WTC11 (cell line): ENCODE measurements around the gene SPSB4. TPM values are rescaled to one million over a fixed set of nuclear protein-coding genes. Genes with fewer than 3 reads are reported as not detected.

Experiments
- ATAC-seq: fragments of 200-7000 bp; cut with Tn5 transposase; 2 replicates; pipeline ENCODE4 v1.10.0; 2021; ENCODE audit warnings: mild to moderate bottlenecking, moderate library complexity
- CTCF ChIA-PET: fragments of 300-600 bp; sonication (Branson Sonifier 250); formaldehyde crosslinking; loops from one replicate; lab custom pipeline; 2021; ENCODE audit warnings: antibody characterized with exemption; lab: Charles Lee
- POLR2A ChIA-PET: fragments of 350-600 bp; sonication (Branson Sonifier 250); formaldehyde crosslinking; loops from one replicate; lab custom pipeline; 2021; ENCODE audit warnings: antibody characterized with exemption; lab: Charles Lee
- DNase-seq: peaks from one replicate; pipeline ENCODE4 v3.0.0; 2021; ENCODE audit warnings: low spot score
- H3K27ac Mint-ChIP-seq: 2 replicates; pipeline ENCODE4 v1.8.0; 2021; ENCODE audit warnings: mixed read lengths
- H3K27me3 Mint-ChIP-seq: 2 replicates; pipeline ENCODE4 v1.8.0; 2021; ENCODE audit warnings: low read depth, mild to moderate bottlenecking, moderate library complexity, mixed read lengths
- H3K36me3 Mint-ChIP-seq: 2 replicates; pipeline ENCODE4 v1.8.0; 2021; ENCODE audit warnings: mixed read lengths
- H3K4me1 Mint-ChIP-seq: 2 replicates; pipeline ENCODE4 v1.8.0; 2022; ENCODE audit warnings: mixed read lengths
- H3K4me3 Mint-ChIP-seq: 2 replicates; pipeline ENCODE4 v1.8.0; 2021; ENCODE audit warnings: mild to moderate bottlenecking, moderate library complexity, mixed read lengths
- H3K9me3 Mint-ChIP-seq: 2 replicates; pipeline ENCODE4 v1.8.0; 2021; ENCODE audit warnings: mixed read lengths
- CREM ChIP-seq: sonication (generic); formaldehyde crosslinking; IDR thresholded peaks from 2 replicates; pipeline ENCODE4 v1.8.1; 2022; ENCODE audit warnings: mild to moderate bottlenecking, missing genetic modification reagents, moderate library complexity
- GTF2I ChIP-seq: fragments of 250-450 bp; sonication (Bioruptor Pico); conservative IDR thresholded peaks from 2 replicates; pipeline ENCODE4 v1.4.0; 2021; ENCODE audit warnings: mild to moderate bottlenecking
- NFE2L1 ChIP-seq: sonication (generic); formaldehyde crosslinking; IDR thresholded peaks from 2 replicates; pipeline ENCODE4 v1.8.1; 2023; ENCODE audit warnings: missing genetic modification reagents
- RORB ChIP-seq: fragments of 250-450 bp; sonication (Bioruptor Pico); IDR thresholded peaks from 2 replicates; pipeline ENCODE4 v1.9.0; 2021; ENCODE audit warnings: mild to moderate bottlenecking
- SOX15 ChIP-seq: fragments of 250-450 bp; sonication (Bioruptor Pico); IDR thresholded peaks from 2 replicates; pipeline ENCODE4 v1.9.0; 2021; ENCODE audit warnings: mild to moderate bottlenecking
- TEAD1 ChIP-seq: sonication (generic); formaldehyde crosslinking; IDR thresholded peaks from 2 replicates; pipeline ENCODE4 v1.8.0; 2022; ENCODE audit warnings: mild to moderate bottlenecking, missing genetic modification reagents
- ZNF138 ChIP-seq: sonication (generic); formaldehyde crosslinking; conservative IDR thresholded peaks from 2 replicates; pipeline ENCODE4 v1.8.1; 2022; ENCODE audit warnings: mild to moderate bottlenecking, moderate library complexity, missing genetic modification reagents
- ZNF219 ChIP-seq: sonication (generic); formaldehyde crosslinking; IDR thresholded peaks from 2 replicates; pipeline ENCODE4 v1.8.0; 2023; ENCODE audit warnings: missing genetic modification reagents, mild to moderate bottlenecking, borderline replicate concordance
- ZNF263 ChIP-seq: sonication (generic); formaldehyde crosslinking; IDR thresholded peaks from 2 replicates; pipeline ENCODE4 v1.8.1; 2022; ENCODE audit warnings: low read depth, mild to moderate bottlenecking, moderate library complexity, missing genetic modification reagents
- ZNF416 ChIP-seq: fragments of 250-450 bp; sonication (Bioruptor Pico); IDR thresholded peaks from 2 replicates; pipeline ENCODE4 v1.9.0; 2021; ENCODE audit warnings: mild to moderate bottlenecking, inconsistent platforms
- total RNA-seq: library from RNA; stranded (reverse); gene quantifications from 3 replicates; pipeline ENCODE4 v1.2.3, GENCODE V29; 2021
- TF ChIP-seq, protein P1 (sequence below): sonication (generic); formaldehyde crosslinking; IDR thresholded peaks from 2 replicates; pipeline ENCODE4 v1.8.1; 2023; ENCODE audit warnings: mild to moderate bottlenecking, missing genetic modification reagents
- TF ChIP-seq, protein P2 (sequence below): sonication (generic); formaldehyde crosslinking; IDR thresholded peaks from 2 replicates; pipeline ENCODE4 v1.8.0; 2022; ENCODE audit warnings: mild to moderate bottlenecking, missing genetic modification reagents
- TF ChIP-seq, protein P3 (sequence below): sonication (generic); formaldehyde crosslinking; IDR thresholded peaks from 2 replicates; pipeline ENCODE4 v1.8.1; 2023; ENCODE audit warnings: mild to moderate bottlenecking, missing genetic modification reagents, borderline replicate concordance
- TF ChIP-seq, protein P4 (sequence below): sonication (generic); formaldehyde crosslinking; IDR thresholded peaks from 2 replicates; pipeline ENCODE4 v1.8.0; 2023; ENCODE audit warnings: missing genetic modification reagents
- TF ChIP-seq, protein P5 (sequence below): sonication (generic); formaldehyde crosslinking; conservative IDR thresholded peaks from 2 replicates; pipeline ENCODE4 v1.8.1; 2022; ENCODE audit warnings: mild to moderate bottlenecking, missing genetic modification reagents
- TF ChIP-seq, protein P6 (sequence below): sonication (generic); formaldehyde crosslinking; IDR thresholded peaks from 2 replicates; pipeline ENCODE4 v1.8.1; 2023; ENCODE audit warnings: mild to moderate bottlenecking, missing genetic modification reagents, moderate library complexity
- TF ChIP-seq, protein P7 (sequence below): sonication (generic); formaldehyde crosslinking; IDR thresholded peaks from 2 replicates; pipeline ENCODE4 v1.8.0; 2023; ENCODE audit warnings: missing genetic modification reagents, mild to moderate bottlenecking, borderline replicate concordance
- TF ChIP-seq, protein P8 (sequence below): fragments of 250-450 bp; sonication (Bioruptor Pico); IDR thresholded peaks from 2 replicates; pipeline ENCODE4 v1.9.0; 2021; ENCODE audit warnings: mild to moderate bottlenecking

Gene SPSB4
- total RNA-seq, 1 experiment from 2014 or later: 19.7 TPM

DNA sequence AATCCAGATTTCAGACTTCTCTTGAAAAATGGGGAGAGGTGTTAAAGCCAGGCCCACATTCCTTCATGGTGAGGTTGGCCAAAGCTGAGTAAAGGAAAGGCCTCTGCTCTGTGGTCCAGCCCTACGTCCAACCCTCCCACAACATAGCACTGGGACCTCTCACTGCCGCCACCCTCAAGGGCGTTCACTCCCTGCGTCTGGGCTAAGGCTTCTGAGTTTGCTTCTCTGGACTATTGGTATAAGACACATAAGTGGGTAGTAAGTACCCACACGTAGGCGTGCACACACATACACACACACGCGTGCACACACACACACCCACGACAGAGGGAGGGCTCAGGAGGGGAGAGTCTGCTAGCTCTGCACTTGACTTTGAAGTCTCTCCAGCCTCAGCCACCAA is 100.3 kb downstream of the SPSB4 start (continued):
- TF ChIP-seq, protein P1, sequence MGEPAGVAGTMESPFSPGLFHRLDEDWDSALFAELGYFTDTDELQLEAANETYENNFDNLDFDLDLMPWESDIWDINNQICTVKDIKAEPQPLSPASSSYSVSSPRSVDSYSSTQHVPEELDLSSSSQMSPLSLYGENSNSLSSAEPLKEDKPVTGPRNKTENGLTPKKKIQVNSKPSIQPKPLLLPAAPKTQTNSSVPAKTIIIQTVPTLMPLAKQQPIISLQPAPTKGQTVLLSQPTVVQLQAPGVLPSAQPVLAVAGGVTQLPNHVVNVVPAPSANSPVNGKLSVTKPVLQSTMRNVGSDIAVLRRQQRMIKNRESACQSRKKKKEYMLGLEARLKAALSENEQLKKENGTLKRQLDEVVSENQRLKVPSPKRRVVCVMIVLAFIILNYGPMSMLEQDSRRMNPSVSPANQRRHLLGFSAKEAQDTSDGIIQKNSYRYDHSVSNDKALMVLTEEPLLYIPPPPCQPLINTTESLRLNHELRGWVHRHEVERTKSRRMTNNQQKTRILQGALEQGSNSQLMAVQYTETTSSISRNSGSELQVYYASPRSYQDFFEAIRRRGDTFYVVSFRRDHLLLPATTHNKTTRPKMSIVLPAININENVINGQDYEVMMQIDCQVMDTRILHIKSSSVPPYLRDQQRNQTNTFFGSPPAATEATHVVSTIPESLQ (CRISPR knock-in tag): no peak
- TF ChIP-seq, all 79 proteins: peak for 0

DNA sequence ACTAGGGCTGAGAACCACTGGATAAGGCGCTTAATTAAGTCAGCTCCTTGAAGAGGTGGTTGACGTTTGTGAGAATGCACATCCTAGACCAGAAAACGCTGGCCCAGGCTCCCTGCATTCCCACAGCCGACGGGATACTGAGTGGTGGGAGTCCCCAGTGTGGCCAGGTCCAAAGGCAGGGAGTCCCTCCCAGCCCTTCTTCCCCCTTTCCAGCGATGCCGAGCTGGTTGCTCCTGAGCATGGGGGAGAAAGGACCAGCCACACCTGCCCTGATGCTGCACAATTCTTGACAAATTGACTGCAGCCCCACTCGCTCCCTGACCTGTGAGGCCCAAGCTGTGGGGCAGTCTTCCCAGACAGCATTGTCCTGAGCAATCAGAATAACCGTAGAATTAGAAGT is 101.0 kb downstream of the SPSB4 start:
- Mint-ChIP-seq H3K36me3 (no peaks in the 10 kb centered on the region), H3K27me3 (no peaks in the 10 kb centered on the region; the same call in 1 of the 2 replicates), H3K4me1 (peaks cover 13% of the 10 kb centered on the region), H3K4me3 (no peak overlapping the region), H3K9me3 (no peaks in the 10 kb centered on the region), H3K27ac (no peak overlapping the region)
- ATAC-seq (no peak), DNase-seq (no peak)
- POLR2A ChIA-PET: no interaction called here
- CTCF ChIA-PET: interaction anchor here (1.1 to 1.8 kb wide), 2 partner anchors 46 to 101 kb away, joined by 3 to 8 read pairs; partner anchors contain the start of gene SPSB4
- no peak for TF ChIP-seq ZNF263
- TF ChIP-seq, protein P2, sequence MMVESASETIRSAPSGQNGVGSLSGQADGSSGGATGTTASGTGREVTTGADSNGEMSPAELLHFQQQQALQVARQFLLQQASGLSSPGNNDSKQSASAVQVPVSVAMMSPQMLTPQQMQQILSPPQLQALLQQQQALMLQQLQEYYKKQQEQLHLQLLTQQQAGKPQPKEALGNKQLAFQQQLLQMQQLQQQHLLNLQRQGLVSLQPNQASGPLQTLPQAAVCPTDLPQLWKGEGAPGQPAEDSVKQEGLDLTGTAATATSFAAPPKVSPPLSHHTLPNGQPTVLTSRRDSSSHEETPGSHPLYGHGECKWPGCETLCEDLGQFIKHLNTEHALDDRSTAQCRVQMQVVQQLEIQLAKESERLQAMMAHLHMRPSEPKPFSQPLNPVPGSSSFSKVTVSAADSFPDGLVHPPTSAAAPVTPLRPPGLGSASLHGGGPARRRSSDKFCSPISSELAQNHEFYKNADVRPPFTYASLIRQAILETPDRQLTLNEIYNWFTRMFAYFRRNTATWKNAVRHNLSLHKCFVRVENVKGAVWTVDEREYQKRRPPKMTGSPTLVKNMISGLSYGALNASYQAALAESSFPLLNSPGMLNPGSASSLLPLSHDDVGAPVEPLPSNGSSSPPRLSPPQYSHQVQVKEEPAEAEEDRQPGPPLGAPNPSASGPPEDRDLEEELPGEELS (CRISPR knock-in tag): no peak
- TF ChIP-seq, protein P3, sequence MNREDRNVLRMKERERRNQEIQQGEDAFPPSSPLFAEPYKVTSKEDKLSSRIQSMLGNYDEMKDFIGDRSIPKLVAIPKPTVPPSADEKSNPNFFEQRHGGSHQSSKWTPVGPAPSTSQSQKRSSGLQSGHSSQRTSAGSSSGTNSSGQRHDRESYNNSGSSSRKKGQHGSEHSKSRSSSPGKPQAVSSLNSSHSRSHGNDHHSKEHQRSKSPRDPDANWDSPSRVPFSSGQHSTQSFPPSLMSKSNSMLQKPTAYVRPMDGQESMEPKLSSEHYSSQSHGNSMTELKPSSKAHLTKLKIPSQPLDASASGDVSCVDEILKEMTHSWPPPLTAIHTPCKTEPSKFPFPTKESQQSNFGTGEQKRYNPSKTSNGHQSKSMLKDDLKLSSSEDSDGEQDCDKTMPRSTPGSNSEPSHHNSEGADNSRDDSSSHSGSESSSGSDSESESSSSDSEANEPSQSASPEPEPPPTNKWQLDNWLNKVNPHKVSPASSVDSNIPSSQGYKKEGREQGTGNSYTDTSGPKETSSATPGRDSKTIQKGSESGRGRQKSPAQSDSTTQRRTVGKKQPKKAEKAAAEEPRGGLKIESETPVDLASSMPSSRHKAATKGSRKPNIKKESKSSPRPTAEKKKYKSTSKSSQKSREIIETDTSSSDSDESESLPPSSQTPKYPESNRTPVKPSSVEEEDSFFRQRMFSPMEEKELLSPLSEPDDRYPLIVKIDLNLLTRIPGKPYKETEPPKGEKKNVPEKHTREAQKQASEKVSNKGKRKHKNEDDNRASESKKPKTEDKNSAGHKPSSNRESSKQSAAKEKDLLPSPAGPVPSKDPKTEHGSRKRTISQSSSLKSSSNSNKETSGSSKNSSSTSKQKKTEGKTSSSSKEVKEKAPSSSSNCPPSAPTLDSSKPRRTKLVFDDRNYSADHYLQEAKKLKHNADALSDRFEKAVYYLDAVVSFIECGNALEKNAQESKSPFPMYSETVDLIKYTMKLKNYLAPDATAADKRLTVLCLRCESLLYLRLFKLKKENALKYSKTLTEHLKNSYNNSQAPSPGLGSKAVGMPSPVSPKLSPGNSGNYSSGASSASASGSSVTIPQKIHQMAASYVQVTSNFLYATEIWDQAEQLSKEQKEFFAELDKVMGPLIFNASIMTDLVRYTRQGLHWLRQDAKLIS (CRISPR knock-in tag): no peak
- no peak for TF ChIP-seq CREM
- no peak for TF ChIP-seq ZNF219 (CRISPR knock-in tag)
- TF ChIP-seq, protein P4, sequence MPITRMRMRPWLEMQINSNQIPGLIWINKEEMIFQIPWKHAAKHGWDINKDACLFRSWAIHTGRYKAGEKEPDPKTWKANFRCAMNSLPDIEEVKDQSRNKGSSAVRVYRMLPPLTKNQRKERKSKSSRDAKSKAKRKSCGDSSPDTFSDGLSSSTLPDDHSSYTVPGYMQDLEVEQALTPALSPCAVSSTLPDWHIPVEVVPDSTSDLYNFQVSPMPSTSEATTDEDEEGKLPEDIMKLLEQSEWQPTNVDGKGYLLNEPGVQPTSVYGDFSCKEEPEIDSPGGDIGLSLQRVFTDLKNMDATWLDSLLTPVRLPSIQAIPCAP (CRISPR knock-in tag): no peak
- TF ChIP-seq, protein P5, sequence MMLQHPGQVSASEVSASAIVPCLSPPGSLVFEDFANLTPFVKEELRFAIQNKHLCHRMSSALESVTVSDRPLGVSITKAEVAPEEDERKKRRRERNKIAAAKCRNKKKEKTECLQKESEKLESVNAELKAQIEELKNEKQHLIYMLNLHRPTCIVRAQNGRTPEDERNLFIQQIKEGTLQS (CRISPR knock-in tag): no peak
- TF ChIP-seq, protein P6, sequence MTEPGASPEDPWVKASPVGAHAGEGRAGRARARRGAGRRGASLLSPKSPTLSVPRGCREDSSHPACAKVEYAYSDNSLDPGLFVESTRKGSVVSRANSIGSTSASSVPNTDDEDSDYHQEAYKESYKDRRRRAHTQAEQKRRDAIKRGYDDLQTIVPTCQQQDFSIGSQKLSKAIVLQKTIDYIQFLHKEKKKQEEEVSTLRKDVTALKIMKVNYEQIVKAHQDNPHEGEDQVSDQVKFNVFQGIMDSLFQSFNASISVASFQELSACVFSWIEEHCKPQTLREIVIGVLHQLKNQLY: no peak
- TF ChIP-seq ZNF138: no peak
- TF ChIP-seq GTF2I (CRISPR knock-in tag): no peak
- TF ChIP-seq, protein P1 (CRISPR knock-in tag): no peak
- TF ChIP-seq ZNF416 (CRISPR knock-in tag): no peak
- TF ChIP-seq NFE2L1 (CRISPR knock-in tag): no peak
- TF ChIP-seq, protein P7, sequence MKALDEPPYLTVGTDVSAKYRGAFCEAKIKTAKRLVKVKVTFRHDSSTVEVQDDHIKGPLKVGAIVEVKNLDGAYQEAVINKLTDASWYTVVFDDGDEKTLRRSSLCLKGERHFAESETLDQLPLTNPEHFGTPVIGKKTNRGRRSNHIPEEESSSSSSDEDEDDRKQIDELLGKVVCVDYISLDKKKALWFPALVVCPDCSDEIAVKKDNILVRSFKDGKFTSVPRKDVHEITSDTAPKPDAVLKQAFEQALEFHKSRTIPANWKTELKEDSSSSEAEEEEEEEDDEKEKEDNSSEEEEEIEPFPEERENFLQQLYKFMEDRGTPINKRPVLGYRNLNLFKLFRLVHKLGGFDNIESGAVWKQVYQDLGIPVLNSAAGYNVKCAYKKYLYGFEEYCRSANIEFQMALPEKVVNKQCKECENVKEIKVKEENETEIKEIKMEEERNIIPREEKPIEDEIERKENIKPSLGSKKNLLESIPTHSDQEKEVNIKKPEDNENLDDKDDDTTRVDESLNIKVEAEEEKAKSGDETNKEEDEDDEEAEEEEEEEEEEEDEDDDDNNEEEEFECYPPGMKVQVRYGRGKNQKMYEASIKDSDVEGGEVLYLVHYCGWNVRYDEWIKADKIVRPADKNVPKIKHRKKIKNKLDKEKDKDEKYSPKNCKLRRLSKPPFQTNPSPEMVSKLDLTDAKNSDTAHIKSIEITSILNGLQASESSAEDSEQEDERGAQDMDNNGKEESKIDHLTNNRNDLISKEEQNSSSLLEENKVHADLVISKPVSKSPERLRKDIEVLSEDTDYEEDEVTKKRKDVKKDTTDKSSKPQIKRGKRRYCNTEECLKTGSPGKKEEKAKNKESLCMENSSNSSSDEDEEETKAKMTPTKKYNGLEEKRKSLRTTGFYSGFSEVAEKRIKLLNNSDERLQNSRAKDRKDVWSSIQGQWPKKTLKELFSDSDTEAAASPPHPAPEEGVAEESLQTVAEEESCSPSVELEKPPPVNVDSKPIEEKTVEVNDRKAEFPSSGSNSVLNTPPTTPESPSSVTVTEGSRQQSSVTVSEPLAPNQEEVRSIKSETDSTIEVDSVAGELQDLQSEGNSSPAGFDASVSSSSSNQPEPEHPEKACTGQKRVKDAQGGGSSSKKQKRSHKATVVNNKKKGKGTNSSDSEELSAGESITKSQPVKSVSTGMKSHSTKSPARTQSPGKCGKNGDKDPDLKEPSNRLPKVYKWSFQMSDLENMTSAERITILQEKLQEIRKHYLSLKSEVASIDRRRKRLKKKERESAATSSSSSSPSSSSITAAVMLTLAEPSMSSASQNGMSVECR: no peak
- TF ChIP-seq, protein P8, sequence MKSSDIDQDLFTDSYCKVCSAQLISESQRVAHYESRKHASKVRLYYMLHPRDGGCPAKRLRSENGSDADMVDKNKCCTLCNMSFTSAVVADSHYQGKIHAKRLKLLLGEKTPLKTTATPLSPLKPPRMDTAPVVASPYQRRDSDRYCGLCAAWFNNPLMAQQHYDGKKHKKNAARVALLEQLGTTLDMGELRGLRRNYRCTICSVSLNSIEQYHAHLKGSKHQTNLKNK: no peak
- no peak for TF ChIP-seq TEAD1 (CRISPR knock-in tag)
- no peak for TF ChIP-seq RORB (CRISPR knock-in tag)
- no peak for TF ChIP-seq SOX15 (CRISPR knock-in tag)
